ENCODE results near the gene DOLK.

DOLK gene

GRCh38 chr9:128929560-128929959 is 17.8 kb downstream of the DOLK start:
- DNase-seq = no peak

GRCh38 chr9:128928624-128929023 is 18.8 kb downstream of the DOLK start:
- peak; percentile 13 for DNase-seq

- DNase-seq = peak; percentile 62
Measured at GRCh38 chr9:128927731-128928411, 19.5 kb downstream of the DOLK start.

GRCh38 chr9:128923493-128923883 is 23.9 kb downstream of the DOLK start:
- DNase-seq = peak; percentile 11

GRCh38 chr9:128921881-128922763 is 25.3 kb downstream of the DOLK start:
- DNase-seq = peak; percentile 61

GRCh38 chr9:128920381-128921058 is 26.9 kb downstream of the DOLK start, which contains the start of gene PHYHD1:
Gene PHYHD1, plus strand, starts transcription at chr9:128920982. Its CDS starts 1,342 bp downstream, at chr9:128922324.
- DNase-seq = peak; percentile 96

GRCh38 chr9:128919402-128920089 is 27.9 kb downstream of the DOLK start:
- DNase-seq = no peak

- DNase-seq = no peak
Measured at GRCh38 chr9:128918921-128919320, 28.5 kb downstream of the DOLK start.

GRCh38 chr9:128917151-128917849 is 30.1 kb downstream of the DOLK start:
- no peak for DNase-seq

- DNase-seq = no peak
Measured at GRCh38 chr9:128916745-128917144, 30.7 kb downstream of the DOLK start.

GRCh38 chr9:128916204-128916603 is 31.2 kb downstream of the DOLK start:
- DNase-seq = no peak

GRCh38 chr9:128913995-128914772 is 33.2 kb downstream of the DOLK start:
- no peak for DNase-seq

- no peak for DNase-seq
Measured at GRCh38 chr9:128913048-128913900, 34.1 kb downstream of the DOLK start.

- no peak for DNase-seq
Measured at GRCh38 chr9:128912270-128912853, 35.0 kb downstream of the DOLK start.

GRCh38 chr9:128911529-128912035 is 35.8 kb downstream of the DOLK start:
- no peak for DNase-seq

- no peak for DNase-seq
Measured at GRCh38 chr9:128910906-128911305, 36.5 kb downstream of the DOLK start.

- no peak for DNase-seq
Measured at GRCh38 chr9:128909859-128910258, 37.5 kb downstream of the DOLK start.

- no peak for DNase-seq
Measured at GRCh38 chr9:128908372-128908771, 39.0 kb downstream of the DOLK start.

- DNase-seq = peak; percentile 47
Measured at GRCh38 chr9:128906741-128907140, 40.7 kb downstream of the DOLK start.

- no peak for DNase-seq
Measured at GRCh38 chr9:128905964-128906363, 41.4 kb downstream of the DOLK start.
